Heart left ventricle (tissue), 16 donors: Measurements from ENCODE around the gene NRCAM. TPM values are rescaled to one million over a fixed set of nuclear protein-coding genes. Genes with fewer than 3 reads are reported as not detected.

Experiments
- ATAC-seq, 4 donors: fragments of 200-7000 bp; cut with Tn5 transposase; one replicate each; pipeline ENCODE4 v1.9.1; 2020 to 2022; ENCODE audit warnings: moderate library complexity in 4 of 4, mild to moderate bottlenecking in 3 of 4, moderate number of reproducible peaks in 1 of 4
- DNase-seq, 5 donors: peaks; one replicate each; pipeline ENCODE4 v3.0.0-alpha.2; 2020
- H3K27ac ChIP-seq, 12 donors: fragments of 200-600 bp; sonication (generic) in 4 of 12; one replicate each; pipeline versions ENCODE4 v1.5.0 to v1.8.0; 2016 to 2022; ENCODE audit warnings: mild to moderate bottlenecking in 2 of 12
- H3K27me3 ChIP-seq, 9 donors: fragments of 200-600 bp; sonication (generic) in 2 of 9; one replicate each; pipeline versions ENCODE4 v1.5.1 to v1.8.0; 2016 to 2022; ENCODE audit warnings: mild to moderate bottlenecking in 3 of 9
- H3K36me3 ChIP-seq, 9 donors: fragments of 200-600 bp; sonication (generic) in 2 of 9; one replicate each; pipeline versions ENCODE4 v1.5.0 to v1.8.0; 2018 to 2022; ENCODE audit warnings: mild to moderate bottlenecking in 2 of 9
- H3K4me1 ChIP-seq, 12 donors: fragments of 200-600 bp; sonication (generic) in 4 of 12; one replicate each; pipeline versions ENCODE4 v1.5.0 to v1.8.0; 2016 to 2022; ENCODE audit warnings: mild to moderate bottlenecking in 3 of 12
- H3K4me3 ChIP-seq, 12 donors: fragments of 200-600 bp; sonication (generic) in 4 of 12; one replicate each; pipeline versions ENCODE4 v1.5.0 to v1.8.0; 2017 to 2022; ENCODE audit warnings: mild to moderate bottlenecking in 9 of 12, moderate library complexity in 4 of 12
- H3K9me3 ChIP-seq, 12 donors: fragments of 200-600 bp; sonication (generic) in 4 of 12; one replicate each; pipeline versions ENCODE4 v1.5.0 to v1.8.0; 2016 to 2022; ENCODE audit warnings: mild to moderate bottlenecking in 1 of 12
- CTCF ChIP-seq, 12 donors: fragments of 200-600 bp; sonication (generic) in 4 of 12; IDR thresholded peaks; one replicate each; pipeline versions ENCODE4 v1.5.0 to v1.8.0; 2018 to 2022; ENCODE audit warnings: antibody characterized with exemption in 12 of 12, mild to moderate bottlenecking in 5 of 12
- POLR2A ChIP-seq, 2 donors: fragments of 450-650 bp; IDR thresholded peaks; one replicate each; pipeline ENCODE4 v1.6.1; 2017; ENCODE audit warnings: antibody characterized with exemption in 2 of 2, mild to moderate bottlenecking in 2 of 2, moderate library complexity in 2 of 2
- WGBS, 4 donors: extraction: QIAGEN DNeasy Blood & Tissue Kit in 2 of 4; methylation state at CpG; one replicate each; pipeline versions ENCODE4 v1.1.5 to v1.1.7; 2013 to 2018; 5-methylcytosine and 5-hydroxymethylcytosine counted together
- intact Hi-C, 10 donors: fragments of 100-400 bp; cut with DNase I; formaldehyde crosslinking; loops; one replicate each; pipeline versions ENCODE4 v1.11.1 to v1.14.2; 2022
- polyA plus RNA-seq, 2 donors: library from polyadenylated mRNA; stranded (reverse); fragments of 200-250 nt; gene quantifications; one replicate each; pipeline ENCODE4 v1.2.3, GENCODE V29; 2013
- total RNA-seq, 9 donors: library from RNA; depleted of rRNA in 2 of 9; stranded (reverse); fragments of >200 nt in 2 of 9; fragmentation: NEBNext Ultra II Directional in 3 of 9; extraction: Animal tissue kit (Norgen Biotek cat#: 25700) in 3 of 9; gene quantifications; one replicate each; pipeline versions ENCODE4 v1.1.0 to v1.2.4, GENCODE V29; 2016 to 2023
- donor health status: ischemic (EF 13 %, LVEDD 7.1; RV severe dilation, severe dysfunction).
- donor health status: healthy with polysubstance abuse.
- donor health status: DM: no; HTN: yes; CAD: no.
- donor health status: DM: no; HTN: no; CAD: no.
- donor health status: ischemic (EF 25% LVEDD 6.9; RV normal size, moderate dysfunction).
- donor health status: ischemic (EF 25% LVEDD 5.7; RV mildly dilated, moderate dysfunction).
- donor health status: healthy.
- donor health status: DM: yes; HTN: yes; CAD: no.
- donor health status: ischemic (EF 35%, LVEDD 5.7; RV mildly dilated, moderate dysfunction).
- donor health status: nonischemic (EF 11% LVEDD 7.7; RV severe dilation, severe dysfunction).
- donor health status: DM: yes; HTN: yes; CAD: no.
- donor health status: PGD.
- donor health status: ischemic (EF 29% LVEDD 5.4; RV normal size, mild dysfunction).
- donor health status: nonischemic (EF 23%, LVEDD 6.1; RV moderate dilation, normal function).

Gene NRCAM
- total and polyA plus RNA-seq, 11 donors: 0.07 to 2.5 (median 0.36) TPM

- Histone ChIP-seq H3K27ac (no peak overlapping the region), H3K27me3 (peaks cover 0 to 46% (median 20%) of the 10 kb centered on the region in 9 donors), H3K9me3 (no peaks in the 10 kb centered on the region), H3K4me3 (no peak overlapping the region), H3K4me1 (peaks cover 0 to 19% (median 10%) of the 10 kb centered on the region in 12 donors), H3K36me3 (no peaks in the 10 kb centered on the region)
- intact Hi-C loops: loop anchor here in 7 of 10 donors (2.0 to 10.0 kb wide), 3 partner anchors 275 to 279 kb away; no protein-coding TSS in a partner anchor
- TF ChIP-seq CTCF (IDR thresholded peaks at IDR 0.05) (peak in 7 of 12 donors; percentile 21 to 51 (median 39)), POLR2A (IDR thresholded peaks at IDR 0.05) (no peak)
- ATAC-seq (peak in 1 of 4 donors; percentile 28), DNase-seq (no peak)
- WGBS, 4 donors: 54 to 63% (median 56%) methylated on average over 3 of the region's 3 CpGs
Measured at GRCh38 chr7:108459922-108460551, 3.8 kb upstream of the NRCAM start.

- H3K4me3 ChIP-seq: no peak overlapping the region
- no peaks in the 10 kb centered on the region for H3K9me3 ChIP-seq
- H3K27ac ChIP-seq: no peak overlapping the region
- DNase-seq (no peak), ATAC-seq (no peak)
- peaks cover 7 to 67% (median 35%) of the 10 kb centered on the region in 9 donors for H3K27me3 ChIP-seq
- peaks cover 0 to 25% (median 16%) of the 10 kb centered on the region in 12 donors for H3K4me1 ChIP-seq
- TF ChIP-seq CTCF (IDR thresholded peaks at IDR 0.05) (no peak), POLR2A (IDR thresholded peaks at IDR 0.05) (no peak)
- intact Hi-C loops: loop anchor here in 4 of 10 donors (2.0 to 10.0 kb wide), 2 partner anchors 273 to 277 kb away; no protein-coding TSS in a partner anchor
- no peaks in the 10 kb centered on the region for H3K36me3 ChIP-seq
Measured at GRCh38 chr7:108457871-108458270, 1.6 kb upstream of the NRCAM start.

- no peaks in the 10 kb centered on the region for H3K9me3 ChIP-seq
- 11 to 14% (median 11%) methylated on average over 19 of the region's 19 CpGs for WGBS, 4 donors
- DNase-seq (no peak), ATAC-seq (no peak)
- no peaks in the 10 kb centered on the region for H3K36me3 ChIP-seq
- intact Hi-C loops: loop anchor here in 4 of 10 donors (2.0 to 10.0 kb wide), 2 partner anchors 272 to 276 kb away; no protein-coding TSS in a partner anchor
- H3K4me1 ChIP-seq: peaks cover 0 to 25% (median 16%) of the 10 kb centered on the region in 12 donors
- peaks cover 7 to 75% (median 40%) of the 10 kb centered on the region in 9 donors for H3K27me3 ChIP-seq
- TF ChIP-seq CTCF (IDR thresholded peaks at IDR 0.05) (no peak), POLR2A (IDR thresholded peaks at IDR 0.05) (no peak)
- H3K4me3 ChIP-seq: peak overlapping the region in 9 of 12 donors; percentile 29 to 57 (median 50)
- no peak overlapping the region for H3K27ac ChIP-seq
Measured at GRCh38 chr7:108456845-108457540, 757 bp upstream of the NRCAM start.

GRCh38 chr7:108455551-108455997 lies 662 bp downstream of the NRCAM start:
- H3K4me3 ChIP-seq: peak overlapping the region; percentile 29 to 57 (median 49)
- H3K9me3 ChIP-seq: no peaks in the 10 kb centered on the region
- intact Hi-C loops: loop anchor here in 3 of 10 donors (10.0 kb wide), 1 partner anchor 271 kb away; no protein-coding TSS in a partner anchor
- TF ChIP-seq CTCF (IDR thresholded peaks at IDR 0.05) (no peak), POLR2A (IDR thresholded peaks at IDR 0.05) (no peak)
- ATAC-seq (peak in 2 of 4 donors; percentile 24 to 33), DNase-seq (peak in 1 of 5 donors; percentile 56)
- H3K27me3 ChIP-seq: peaks cover 7 to 81% (median 40%) of the 10 kb centered on the region in 9 donors
- H3K27ac ChIP-seq: no peak overlapping the region
- H3K4me1 ChIP-seq: peaks cover 0 to 25% (median 16%) of the 10 kb centered on the region in 12 donors
- 1 to 3% (median 1%) methylated on average over 14 to 47 of the region's 47 CpGs for WGBS, 4 donors
- H3K36me3 ChIP-seq: no peaks in the 10 kb centered on the region
